GM20431 (cell line): Measurements from ENCODE around the gene GLB1L2.

Experiments
- in situ Hi-C: fragments of 300-500 bp; cut with MseI, MboI; formaldehyde crosslinking; loops from one replicate; pipeline ENCODE4 v1.15.0; 2020; ENCODE audit warnings: low sequenced_read_pairs; ENCODE audit not compliant: unreplicated experiment

Gene GLB1L2

DNA sequence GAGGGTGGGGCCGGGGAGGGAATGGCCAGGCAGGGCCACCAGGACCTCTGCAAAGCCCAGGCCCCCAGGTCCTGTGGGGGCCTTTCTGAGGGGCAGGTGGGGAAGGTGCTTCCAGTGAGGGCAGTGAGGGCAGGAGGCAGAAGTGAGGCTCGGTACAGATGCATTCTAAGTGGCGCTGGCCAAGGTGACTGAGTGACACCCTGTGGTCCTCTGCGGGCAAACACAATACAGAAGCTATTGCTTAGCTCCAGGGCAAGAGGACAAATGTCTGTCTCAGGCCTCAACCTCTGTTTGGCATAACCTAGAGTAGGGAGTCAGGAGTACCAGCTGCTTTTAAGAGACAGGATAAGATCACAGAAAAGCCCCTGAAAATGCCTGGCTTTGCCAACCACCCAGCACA is 49.0 kb downstream of the GLB1L2 start:
- in situ Hi-C loops, result no loop called here

- in situ Hi-C loops, result no loop called here
Observed at GRCh38 chr11:134382257-134382656, 50.5 kb downstream of the GLB1L2 start.

- in situ Hi-C loops, result no loop called here
Observed at GRCh38 chr11:134382830-134383229, 51.0 kb downstream of the GLB1L2 start.

DNA sequence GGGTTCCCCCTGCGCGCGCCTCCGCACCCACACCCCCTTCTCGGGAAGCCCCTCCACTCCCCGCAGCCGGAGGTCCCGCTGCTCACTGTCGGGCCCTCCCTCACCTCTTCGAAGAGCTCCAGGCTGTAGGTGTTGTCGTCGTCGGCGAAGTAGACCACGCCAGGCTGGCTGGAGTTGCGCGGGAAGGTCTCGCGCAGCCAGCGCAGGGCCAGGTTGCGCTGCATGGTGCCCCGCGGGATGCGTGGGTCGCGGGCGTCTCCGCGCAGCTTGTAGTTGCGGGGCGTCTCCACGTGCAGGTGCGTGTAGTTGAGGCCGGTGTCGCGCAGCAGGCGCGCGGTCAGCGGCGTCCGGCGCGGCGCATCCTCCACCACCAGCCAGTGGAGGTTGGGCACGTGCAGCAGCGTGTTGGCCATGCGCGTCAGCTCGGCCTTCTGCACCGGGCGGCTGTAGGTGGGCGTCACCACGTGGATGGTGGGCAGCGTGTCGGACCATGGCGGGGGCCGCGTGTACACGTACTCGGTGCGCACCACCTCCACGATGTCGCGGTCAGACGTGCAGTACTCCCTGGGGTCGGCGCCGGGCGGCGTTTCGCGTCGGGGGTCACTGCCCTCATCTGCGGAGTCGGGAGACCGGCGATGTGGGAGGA is 51.9 kb downstream of the GLB1L2 start:
- in situ Hi-C loops, result no loop called here

GRCh38 chr11:134384406-134384805 is 52.6 kb downstream of the GLB1L2 start:
- in situ Hi-C loops, result no loop called here

GRCh38 chr11:134385171-134385570 is 53.4 kb downstream of the GLB1L2 start:
- in situ Hi-C loops, result no loop called here

- in situ Hi-C loops, result no loop called here
Observed at GRCh38 chr11:134385774-134386565, 54.2 kb downstream of the GLB1L2 start.

DNA sequence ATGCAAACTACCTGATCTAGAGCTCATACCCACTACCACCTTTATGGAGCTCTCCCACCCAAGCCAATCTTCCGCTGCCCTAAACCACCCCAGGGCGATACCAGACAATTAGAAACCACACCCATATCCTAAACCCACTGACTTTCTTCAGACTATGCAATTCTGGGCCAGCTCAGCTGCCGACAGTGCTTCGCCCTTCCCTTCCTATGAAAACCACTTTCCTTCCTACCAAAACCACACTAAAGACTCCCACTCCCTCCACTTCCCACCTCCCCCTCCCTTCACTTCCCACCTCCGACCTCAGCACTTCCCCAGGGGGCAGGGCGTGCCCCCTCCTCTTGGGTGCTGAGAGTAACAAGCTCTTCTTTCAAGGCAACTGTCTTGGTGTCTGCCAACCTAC is 55.2 kb downstream of the GLB1L2 start:
- in situ Hi-C loops, result no loop called here

GRCh38 chr11:134387501-134387900 is 55.7 kb downstream of the GLB1L2 start:
- in situ Hi-C loops, result no loop called here

GRCh38 chr11:134388590-134388989 is 56.8 kb downstream of the GLB1L2 start:
- in situ Hi-C loops, result no loop called here

- in situ Hi-C loops, result no loop called here
Observed at GRCh38 chr11:134389464-134390180, 57.8 kb downstream of the GLB1L2 start.

DNA sequence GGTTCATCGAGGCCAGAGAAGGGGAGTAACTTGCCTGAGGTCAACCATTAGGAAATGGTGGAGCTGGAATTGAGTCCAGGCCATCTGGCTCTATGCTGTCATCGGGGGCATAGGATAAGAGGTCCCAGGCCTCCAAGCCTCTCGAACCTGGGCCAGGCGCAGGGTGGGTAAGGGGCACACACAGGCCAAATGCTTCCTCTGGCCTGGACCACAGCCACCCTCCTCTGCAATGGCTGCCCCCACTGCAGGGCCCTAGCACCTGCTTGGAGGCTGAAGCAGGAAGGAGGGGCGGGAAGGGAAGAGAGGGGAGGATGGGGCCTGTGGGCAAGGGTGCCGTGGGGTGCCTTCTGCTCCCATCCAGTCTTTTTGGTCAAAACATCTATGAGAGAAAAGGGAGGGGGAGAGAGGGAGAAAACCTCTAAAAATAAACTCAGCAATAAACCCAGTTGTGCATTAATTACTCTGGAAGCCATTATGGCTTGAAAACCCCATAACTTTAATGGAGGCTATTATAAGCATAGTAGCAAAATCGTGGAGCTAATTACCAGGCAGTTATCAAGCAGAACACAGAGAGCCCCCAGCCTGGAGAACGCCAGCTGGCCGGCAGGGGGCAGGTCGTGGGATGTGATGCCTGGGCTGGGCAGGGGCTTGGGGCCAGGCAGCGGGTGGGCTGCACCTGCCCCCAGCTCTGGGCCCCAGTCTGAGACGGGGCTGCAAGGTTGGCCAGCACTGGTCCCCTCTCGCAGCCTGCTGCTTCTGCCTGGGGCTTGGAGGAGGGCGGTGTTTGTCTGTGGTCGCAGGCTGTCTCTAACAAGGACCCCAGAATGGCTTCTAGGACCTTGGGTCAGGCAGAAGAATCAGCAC is 59.1 kb downstream of the GLB1L2 start:
- in situ Hi-C loops, result no loop called here

DNA sequence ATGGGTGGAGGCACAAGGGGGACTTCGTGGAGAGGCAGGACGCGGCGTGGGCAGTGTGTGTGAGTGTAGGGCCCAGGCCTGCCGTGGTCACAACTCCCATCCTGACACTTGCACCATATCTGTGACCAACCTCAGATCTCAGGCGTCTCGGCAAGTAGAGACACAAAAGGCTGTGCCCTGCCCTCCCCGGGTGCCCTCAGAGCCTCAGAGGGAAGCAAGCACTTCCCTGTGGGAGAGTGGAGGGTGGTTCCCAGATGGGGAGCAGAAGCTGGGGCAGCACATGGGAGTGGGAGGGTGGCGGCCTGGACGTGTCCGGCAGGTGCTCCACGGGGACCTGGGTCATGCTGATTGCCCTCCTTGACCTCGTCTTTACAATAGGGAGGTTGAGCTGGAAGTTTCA is 59.9 kb downstream of the GLB1L2 start:
- in situ Hi-C loops, result no loop called here

DNA sequence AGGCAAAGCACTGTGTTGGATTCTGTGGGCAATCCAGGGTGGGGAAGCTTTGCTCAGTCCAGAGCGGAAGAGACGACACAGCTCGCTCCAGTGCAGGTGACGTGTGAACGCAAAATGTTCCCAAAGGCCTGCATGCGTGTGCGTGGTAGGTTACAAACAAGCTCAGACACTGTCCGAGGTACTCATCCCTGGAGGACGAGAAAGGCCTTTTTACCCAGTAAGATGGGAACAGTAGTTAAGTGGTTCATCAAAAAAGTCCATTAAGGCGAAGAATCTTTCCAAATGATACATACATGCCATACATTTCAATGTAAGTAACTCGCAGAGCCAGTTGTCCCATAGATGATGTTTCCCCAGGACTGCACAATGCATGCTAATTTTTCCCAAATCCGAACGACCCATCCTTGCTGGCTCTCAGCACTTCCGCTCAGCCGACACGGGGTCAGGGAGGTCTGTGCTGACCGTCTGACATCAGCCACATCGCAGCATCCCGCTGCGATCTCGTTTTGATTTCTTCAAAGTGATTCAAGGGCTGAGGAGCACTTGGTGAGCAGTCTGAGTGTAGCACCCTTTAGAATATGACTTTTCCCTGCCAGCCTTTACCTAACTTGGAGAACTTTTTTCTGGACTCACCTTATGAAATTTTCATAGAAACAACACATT is 61.3 kb downstream of the GLB1L2 start:
- in situ Hi-C loops, result no loop called here

- in situ Hi-C loops, result no loop called here
Observed at GRCh38 chr11:134393638-134394037, 61.9 kb downstream of the GLB1L2 start.

GRCh38 chr11:134394311-134394710 is 62.5 kb downstream of the GLB1L2 start:
- in situ Hi-C loops, result no loop called here

DNA sequence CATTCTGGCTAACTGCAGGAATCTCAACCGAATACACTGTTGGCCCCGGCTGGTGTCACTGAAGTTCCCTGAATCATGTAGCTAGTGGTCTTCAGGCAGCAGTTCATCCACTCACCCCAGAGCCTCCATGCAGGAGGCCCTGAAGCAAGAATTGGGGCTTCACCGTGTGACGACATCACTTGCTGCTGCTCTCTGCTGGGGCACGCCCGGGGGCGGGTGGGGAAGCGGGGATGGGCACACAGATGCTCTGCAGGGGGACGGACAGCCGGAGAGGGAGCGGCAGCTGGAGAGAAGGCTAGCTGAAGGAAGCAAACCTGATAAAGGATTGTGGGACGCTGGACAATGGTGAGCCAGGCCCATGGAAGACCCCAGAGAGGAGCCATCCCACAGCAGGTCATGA is 63.2 kb downstream of the GLB1L2 start:
- in situ Hi-C loops, result no loop called here

- in situ Hi-C loops, result no loop called here
Observed at GRCh38 chr11:134397304-134398078, 65.7 kb downstream of the GLB1L2 start.

- in situ Hi-C loops, result no loop called here
Observed at GRCh38 chr11:134398079-134398444, 66.3 kb downstream of the GLB1L2 start.
